GM19025 (cell line): ENCODE results near the gene LMF1.

Experiments
- ATAC-seq: cut with Tn5 transposase; IDR thresholded peaks from one replicate; pipeline ENCODE4 v1.9.1; 2021; ENCODE audit warnings: mild to moderate bottlenecking, low read depth, moderate library complexity; ENCODE audit not compliant: unreplicated experiment

Gene LMF1

GRCh38 chr16:932831-933330 lies 37.9 kb downstream of the LMF1 start:
- no peak for ATAC-seq

- no peak for ATAC-seq
These were observed 38.9 kb downstream of the LMF1 start for GRCh38 chr16:931626-932500.

- ATAC-seq, result no peak
These were observed 39.6 kb downstream of the LMF1 start for GRCh38 chr16:931171-931570.

- ATAC-seq, result no peak
These were observed 40.3 kb downstream of the LMF1 start for GRCh38 chr16:930511-930910.

- ATAC-seq, result no peak
These were observed 40.7 kb downstream of the LMF1 start for GRCh38 chr16:930076-930475.

- ATAC-seq, result no peak
These were observed 41.3 kb downstream of the LMF1 start for GRCh38 chr16:929227-930073.

GRCh38 chr16:928526-928925 lies 42.3 kb downstream of the LMF1 start:
- no peak for ATAC-seq

- ATAC-seq, result no peak
These were observed 42.9 kb downstream of the LMF1 start for GRCh38 chr16:927931-928330.

- no peak for ATAC-seq
These were observed 43.4 kb downstream of the LMF1 start for GRCh38 chr16:927406-927805.

- ATAC-seq, result no peak
These were observed 44.1 kb downstream of the LMF1 start for GRCh38 chr16:926715-927114.

GRCh38 chr16:924806-925205 lies 46.0 kb downstream of the LMF1 start:
- no peak for ATAC-seq

- no peak for ATAC-seq
These were observed 46.7 kb downstream of the LMF1 start for GRCh38 chr16:924063-924462.

GRCh38 chr16:923184-923583 lies 47.6 kb downstream of the LMF1 start:
- no peak for ATAC-seq

- no peak for ATAC-seq
These were observed 48.7 kb downstream of the LMF1 start for GRCh38 chr16:922051-922450.

GRCh38 chr16:921321-921905 lies 49.4 kb downstream of the LMF1 start:
- no peak for ATAC-seq

GRCh38 chr16:920717-921116 lies 50.1 kb downstream of the LMF1 start:
- no peak for ATAC-seq

- ATAC-seq, result no peak
These were observed 50.6 kb downstream of the LMF1 start for GRCh38 chr16:920051-920681.

GRCh38 chr16:919658-920050 lies 51.1 kb downstream of the LMF1 start:
- no peak for ATAC-seq

- no peak for ATAC-seq
These were observed 51.8 kb downstream of the LMF1 start for GRCh38 chr16:918741-919657.

GRCh38 chr16:918068-918467 lies 52.7 kb downstream of the LMF1 start:
- no peak for ATAC-seq
